Adrenal gland (tissue), 12 donors: ENCODE results near the gene METTL8. TPM values are rescaled to one million over a fixed set of nuclear protein-coding genes. Genes with fewer than 3 reads are reported as not detected.

Experiments
- DNase-seq, 7 donors: peaks; one replicate each; pipeline ENCODE4 v3.0.0-alpha.2; 2019 to 2020
- H3K27ac ChIP-seq, 5 donors: fragments of 200-600 bp; sonication (generic) in 4 of 5; 1 replicate in 3 of 5; 2 replicates in 2 of 5; pipeline versions ENCODE4 v1.5.1 to v1.8.0; 2016 to 2020; ENCODE audit warnings: mild to moderate bottlenecking in 1 of 5
- H3K27me3 ChIP-seq: fragments of 200-600 bp; 2 replicates; pipeline ENCODE4 v1.8.0; 2021
- H3K36me3 ChIP-seq, 2 donors: fragments of 200-600 bp; replicated peaks in 1 of 2; 1 replicate in 1 of 2; 2 replicates in 1 of 2; pipeline versions ENCODE4 v1.5.1 to v1.8.0; 2018 to 2022
- H3K4me1 ChIP-seq, 2 donors: fragments of 200-600 bp; replicated peaks in 1 of 2; 1 replicate in 1 of 2; 2 replicates in 1 of 2; pipeline versions ENCODE4 v1.5.1 to v1.8.0; 2018 to 2021
- H3K4me3 ChIP-seq, 4 donors: fragments of 200-600 bp; sonication (generic) in 3 of 4; one replicate each; pipeline ENCODE4 v1.5.1; 2016 to 2018
- H3K9me3 ChIP-seq, 3 donors: fragments of 200-600 bp; sonication (generic) in 1 of 3; replicated peaks in 1 of 3; 1 replicate in 2 of 3; 2 replicates in 1 of 3; pipeline versions ENCODE4 v1.5.1 to v1.8.0; 2016 to 2021
- CTCF ChIP-seq, 6 experiments: fragments of 450-650 bp in 4 of 6; fragments of 200-600 bp in 2 of 6; sonication (generic) in 1 of 6; IDR thresholded peaks; 1 replicate in 5 of 6; 2 replicates in 1 of 6; pipeline versions ENCODE4 v1.5.1 to v1.8.0; 2016 to 2021; ENCODE audit warnings: antibody characterized with exemption in 6 of 6, mild to moderate bottlenecking in 2 of 6, moderate library complexity in 1 of 6
- POLR2A ChIP-seq, 2 donors: fragments of 450-650 bp; IDR thresholded peaks; one replicate each; pipeline ENCODE4 v1.6.1; 2017; ENCODE audit warnings: antibody characterized with exemption in 2 of 2, mild to moderate bottlenecking in 2 of 2, moderate library complexity in 1 of 2
- WGBS, 4 donors: extraction: QIAGEN DNeasy Blood & Tissue Kit in 2 of 4; methylation state at CpG; one replicate each; pipeline versions ENCODE4 v1.1.5 to v1.1.7; 2013 to 2017; 5-methylcytosine and 5-hydroxymethylcytosine counted together
- intact Hi-C, 2 donors: fragments of 100-400 bp; cut with DNase I; formaldehyde crosslinking; loops; one replicate each; pipeline versions ENCODE4 v1.14.1 to v1.15.0; 2022 to 2023
- polyA plus RNA-seq, 3 donors: library from polyadenylated mRNA; stranded (reverse); fragments of 200-250 nt in 2 of 3; fragments of 350-450 nt in 1 of 3; fragmentation: Illumina TruSeq in 1 of 3; extraction: RNeasy Lipid Tissue Mini Kit (QIAGEN cat#74804) in 1 of 3; gene quantifications; one replicate each; pipeline ENCODE4 v1.2.3, GENCODE V29; 2013 to 2014
- total RNA-seq, 9 donors: library from RNA; depleted of rRNA in 4 of 9; stranded (reverse); fragments of >200 nt in 4 of 9; fragments of 120-200 nt in 1 of 9; fragmentation: NEBNext Ultra II Directional in 1 of 9; extraction: Animal tissue kit (Norgen Biotek cat#: 25700) in 1 of 9; gene quantifications; one replicate each; pipeline versions ENCODE4 v1.1.0 to v1.2.4, GENCODE V29; 2013 to 2023
- donor health status: healthy with polysubstance abuse.
- donor health status: Bipolar disorder and iron deficiency.
- donor health status: DM: yes; HTN: yes; CAD: no.
- donor health status: DM: no; HTN: no; CAD: no.
- donor health status: DM: no; HTN: no; CAD: no.
- donor health status: DM: yes; HTN: yes; CAD: no.

Gene METTL8
- total and polyA plus RNA-seq, 12 donors = 3.3 to 37.5 (median 19.7) TPM

- intact Hi-C loops = no loop called here
- no peak for TF ChIP-seq POLR2A (IDR thresholded peaks at IDR 0.05)
- no peak for TF ChIP-seq CTCF (IDR thresholded peaks at IDR 0.05)
- no peak overlapping the region for H3K27ac ChIP-seq
- no peaks in the 10 kb centered on the region for H3K36me3 ChIP-seq
- peaks cover 7 to 8% of the 10 kb centered on the region in 2 donors for H3K4me1 ChIP-seq
- DNase-seq = no peak
- H3K27me3 ChIP-seq = no peaks in the 10 kb centered on the region
- H3K4me3 ChIP-seq = no peak overlapping the region
- 91 to 95% (median 92%) methylated on average over 3 of the region's 3 CpGs for WGBS, 4 donors
- H3K9me3 ChIP-seq = no peaks in the 10 kb centered on the region
Observed at GRCh38 chr2:171400395-171400794, 33.4 kb downstream of the METTL8 start.

GRCh38 chr2:171399292-171399691 lies 34.5 kb downstream of the METTL8 start:
- no peaks in the 10 kb centered on the region for H3K27me3 ChIP-seq
- H3K36me3 ChIP-seq = no peaks in the 10 kb centered on the region
- H3K4me1 ChIP-seq = peaks cover 7 to 8% of the 10 kb centered on the region in 2 donors
- TF ChIP-seq CTCF (IDR thresholded peaks at IDR 0.05) = no peak
- TF ChIP-seq POLR2A (IDR thresholded peaks at IDR 0.05) = no peak
- intact Hi-C loops = no loop called here
- H3K9me3 ChIP-seq = no peaks in the 10 kb centered on the region
- no peak overlapping the region for H3K27ac ChIP-seq
- H3K4me3 ChIP-seq = no peak overlapping the region
- no peak for DNase-seq

GRCh38 chr2:171394164-171394740 lies 39.5 kb downstream of the METTL8 start:
- Histone ChIP-seq H3K9me3 (no peaks in the 10 kb centered on the region), H3K4me1 (peaks cover 0 to 3% of the 10 kb centered on the region in 2 donors), H3K27me3 (no peaks in the 10 kb centered on the region), H3K27ac (no peak overlapping the region), H3K36me3 (no peaks in the 10 kb centered on the region), H3K4me3 (no peak overlapping the region)
- intact Hi-C loops = no loop called here
- DNase-seq = no peak
- 55 to 68% (median 59%) methylated on average over 1 of the region's 1 CpG for WGBS, 4 donors
- TF ChIP-seq POLR2A (IDR thresholded peaks at IDR 0.05) = no peak
- no peak for TF ChIP-seq CTCF (IDR thresholded peaks at IDR 0.05)

- H3K27ac ChIP-seq = no peak overlapping the region
- TF ChIP-seq POLR2A (IDR thresholded peaks at IDR 0.05) = no peak
- TF ChIP-seq CTCF (IDR thresholded peaks at IDR 0.05) = no peak
- no peaks in the 10 kb centered on the region for H3K36me3 ChIP-seq
- no peaks in the 10 kb centered on the region for H3K9me3 ChIP-seq
- H3K27me3 ChIP-seq = no peaks in the 10 kb centered on the region
- intact Hi-C loops = no loop called here
- H3K4me1 ChIP-seq = peaks cover 0 to 3% of the 10 kb centered on the region in 2 donors
- 95 to 100% (median 97%) methylated on average over 1 of the region's 1 CpG for WGBS, 4 donors
- no peak for DNase-seq
- H3K4me3 ChIP-seq = no peak overlapping the region
Observed at GRCh38 chr2:171393487-171393886, 40.3 kb downstream of the METTL8 start.
